K562 (cell line): ENCODE data around the gene CBY3. TPM values are rescaled to one million over a fixed set of nuclear protein-coding genes. Genes with fewer than 3 reads are reported as not detected.

Experiments
- ATAC-seq: fragments of 200-7000 bp; cut with Tn5 transposase; 3 replicates; pipeline ENCODE4 v1.9.1; 2020; ENCODE audit warnings: moderate library complexity
- BruUV-seq: library from RNA; stranded (reverse); fragments of 400-500 nt; replicated peaks from 2 replicates; lab custom pipeline; 2021; lab: Mats Ljungman, UMichigan
- CTCF ChIA-PET: fragments of 300-600 bp; formaldehyde crosslinking; extraction: SDS; loops from one replicate; lab custom pipeline; 2021; ENCODE audit warnings: low intra/inter-chr PET ratio; lab: Yijun Ruan, JAX
- POLR2A ChIA-PET: fragments of 300-600, 350-650 bp; sonication (Branson Sonifier 250); formaldehyde crosslinking; extraction: SDS; loops from one replicate; lab custom pipeline; 2021; ENCODE audit warnings: antibody characterized with exemption, inconsistent platforms; lab: Yijun Ruan, JAX
- DNase-seq, 4 experiments: peaks; one replicate each; pipeline versions ENCODE4 v3.0.0 to v3.0.0-alpha.2; 2011 to 2018; ENCODE audit warnings: low spot score in 3 of 4, mixed read lengths in 3 of 4; ENCODE audit errors: extremely low read depth in 1 of 4
- FAIRE-seq: peaks from 2 replicates; lab custom pipeline; 2011; peaks lifted over from hg19 to GRCh38; lab: Jason Lieb, UNC
- H2AFZ ChIP-seq: 2 replicates; pipeline ENCODE4 v1.6.0; 2011; ENCODE audit warnings: low read depth, low read length, control low read depth, inconsistent platforms
- H3K27ac ChIP-seq: fragments of 200-600 bp; 3 replicates; pipeline ENCODE4 v1.8.0; 2011; ENCODE audit warnings: low read depth, mild to moderate bottlenecking, control low read depth, inconsistent platforms, low read length, moderate library complexity, mixed read lengths; ENCODE audit errors: extremely low read depth
- H3K27me3 ChIP-seq, 2 experiments: fragments of 300-600 bp in 1 of 2; 2 replicates in 1 of 2; 3 replicates in 1 of 2; pipeline versions ENCODE4 v1.6.0 to v1.8.0; 2011; ENCODE audit warnings: inconsistent platforms in 2 of 2, low read length in 2 of 2, mild to moderate bottlenecking in 1 of 2, mixed read lengths in 1 of 2, moderate library complexity in 1 of 2; ENCODE audit not compliant: control insufficient read depth in 2 of 2, insufficient read depth in 2 of 2
- H3K36me3 ChIP-seq: fragments of 300-600 bp; 3 replicates; pipeline ENCODE4 v1.8.0; 2011; ENCODE audit warnings: mild to moderate bottlenecking, low read length, inconsistent platforms; ENCODE audit not compliant: control insufficient read depth, insufficient read depth
- H3K4me1 ChIP-seq, 2 experiments: fragments of 200-600 bp in 1 of 2; replicated peaks in 1 of 2; 2 replicates in 1 of 2; 3 replicates in 1 of 2; pipeline versions ENCODE4 v1.5.1 to v1.8.0; 2011; ENCODE audit warnings: inconsistent platforms in 2 of 2, low read length in 2 of 2, mild to moderate bottlenecking in 1 of 2, mixed read lengths in 1 of 2, moderate library complexity in 1 of 2; ENCODE audit not compliant: control insufficient read depth in 2 of 2, insufficient read depth in 2 of 2
- H3K4me2 ChIP-seq: 2 replicates; pipeline ENCODE4 v1.6.1; 2011; ENCODE audit warnings: low read length, control low read depth, inconsistent platforms, mixed read lengths; ENCODE audit not compliant: insufficient read depth
- H3K4me3 ChIP-seq: fragments of 200-600 bp; sonication (generic), shearing (Covaris generic); 2 replicates; pipeline ENCODE4 v1.5.1; 2016; ENCODE audit warnings: control low read depth, inconsistent platforms
- H3K79me2 ChIP-seq: fragments of 200-600 bp; 3 replicates; pipeline ENCODE4 v1.8.0; 2011; ENCODE audit warnings: low read length, inconsistent platforms; ENCODE audit not compliant: control insufficient read depth, insufficient read depth
- H3K9ac ChIP-seq, 2 experiments: 2 replicates each; pipeline versions ENCODE4 v1.6.0 to v1.6.1; 2011; ENCODE audit warnings: low read depth in 2 of 2, low read length in 2 of 2, control low read depth in 1 of 2, inconsistent platforms in 1 of 2, mild to moderate bottlenecking in 1 of 2, mixed read lengths in 1 of 2; ENCODE audit not compliant: insufficient read depth in 1 of 2
- H3K9me1 ChIP-seq: one replicate; pipeline ENCODE4 v1.6.0; 2011; ENCODE audit warnings: inconsistent platforms, mild to moderate bottlenecking, low read length, moderate library complexity; ENCODE audit not compliant: control insufficient read depth, insufficient read depth
- H3K9me3 ChIP-seq: replicated peaks from 2 replicates; pipeline ENCODE4 v1.5.1; 2011; ENCODE audit warnings: low read depth, low read length, inconsistent platforms; ENCODE audit not compliant: control insufficient read depth, insufficient read depth
- H4K20me1 ChIP-seq: replicated peaks from 2 replicates; pipeline ENCODE4 v1.6.1; 2011; ENCODE audit warnings: low read length, inconsistent platforms, mixed read lengths; ENCODE audit not compliant: control insufficient read depth, insufficient read depth
- CEBPB ChIP-seq: fragments of 450-650 bp; IDR thresholded peaks from 2 replicates; pipeline ENCODE4 v1.6.1; 2016; ENCODE audit warnings: missing genetic modification characterization, missing compliant biosample characterization
- MEIS2 ChIP-seq: fragments of 450-650 bp; IDR thresholded peaks from 2 replicates; pipeline ENCODE4 v1.6.1; 2014; ENCODE audit warnings: mild to moderate bottlenecking; ENCODE audit not compliant: partially characterized antibody
- PBX2 ChIP-seq, 2 experiments: IDR thresholded peaks in 1 of 2; conservative IDR thresholded peaks in 1 of 2; 2 replicates each; pipeline ENCODE4 v1.6.1; 2016; ENCODE audit warnings: low read depth in 2 of 2, mild to moderate bottlenecking in 1 of 2, missing compliant biosample characterization in 1 of 2, missing genetic modification characterization in 1 of 2, moderate library complexity in 1 of 2
- PKNOX1 ChIP-seq: fragments of 450-650 bp; IDR thresholded peaks from 2 replicates; pipeline ENCODE4 v1.6.1; 2016
- RAD21 ChIP-seq, 2 experiments: fragments of 250-450 bp in 1 of 2; fragments of 450-650 bp in 1 of 2; sonication (Bioruptor Pico) in 1 of 2; formaldehyde crosslinking in 1 of 2; IDR thresholded peaks in 1 of 2; conservative IDR thresholded peaks in 1 of 2; 2 replicates each; pipeline versions ENCODE4 v1.4.0 to v1.8.0; 2020 to 2022; ENCODE audit warnings: mild to moderate bottlenecking in 2 of 2, moderate library complexity in 1 of 2
- TAF9B ChIP-seq: fragments of 450-650 bp; IDR thresholded peaks from 2 replicates; pipeline ENCODE4 v1.6.1; 2018; ENCODE audit warnings: mild to moderate bottlenecking; ENCODE audit not compliant: partially characterized antibody
- WGBS: fragments of 100-300 bp; shearing (Covaris generic); methylation state at CpG from one replicate; pipeline ENCODE4 v1.1.6; 2016; ENCODE audit warnings: low coverage, mixed read lengths; ENCODE audit not compliant: insufficient coverage; ENCODE audit errors: missing lambda C conversion rate; 5-methylcytosine and 5-hydroxymethylcytosine counted together
- in situ Hi-C: fragments of 300-500 bp; cut with MboI; formaldehyde crosslinking; loops from 4 replicates; pipeline ENCODE4 v1.15.0; 2018; ENCODE audit warnings: inconsistent platforms, mixed read lengths
- intact Hi-C: fragments of 100-400 bp; cut with micrococcal nuclease; formaldehyde crosslinking; loops from 2 replicates; pipeline ENCODE4 v1.14.2; 2022
- polyA plus RNA-seq, 8 experiments: library from polyadenylated mRNA; depleted of rRNA in 4 of 8; stranded (reverse) in 5 of 8; unstranded in 3 of 8; fragments of >200 nt; fragmentation: Nextera tagmentation in 2 of 8; fragmentation: Illumina TruSeq in 1 of 8; extraction: Ambion mirVana in 2 of 8; extraction: Trizol in 1 of 8; gene quantifications; 2 replicates each; pipeline versions ENCODE4 v1.2.1 to v1.2.3, GENCODE V29; 2011 to 2014; ENCODE audit warnings: inconsistent platforms in 1 of 8, missing spikeins in 1 of 8
- total RNA-seq, 7 experiments: library from RNA; depleted of rRNA in 6 of 7; stranded (reverse); fragments of >200 nt in 6 of 7; fragmentation: Illumina TruSeq in 2 of 7; extraction: Trizol in 2 of 7; gene quantifications; 2 replicates each; pipeline versions ENCODE4 v1.2.1 to v1.2.3, GENCODE V29; 2011 to 2021; ENCODE audit warnings: low replicate concordance in 1 of 7

The CBY3 gene
- total and polyA plus RNA-seq, 9 of the 15 experiments (the other 6 are each of a cell fraction or from before 2014, with no cell fraction given), result not detected

- Histone ChIP-seq H3K27ac (no peak overlapping the region), H3K36me3 (peaks cover 69% of the 10 kb centered on the region), H4K20me1 (no peaks in the 10 kb centered on the region), H3K4me3 (no peak overlapping the region), H3K4me1 (peaks cover 13 to 18% of the 10 kb centered on the region in 2 experiments), H3K4me2 (no peak overlapping the region), H3K9ac (no peak overlapping the region), H3K79me2 (peaks cover 21% of the 10 kb centered on the region), H2AFZ (no peak overlapping the region), H3K9me1 (no peaks in the 10 kb centered on the region), H3K9me3 (no peaks in the 10 kb centered on the region), H3K27me3 (no peaks in the 10 kb centered on the region)
- DNase-seq, result no peak
- 57% methylated on average over 3 of the region's 3 CpGs for WGBS
- BruUV-seq, result no TSS peak
- ChIA-PET POLR2A (interaction anchor here (0.6 to 2.7 kb wide), 6 partner anchors 9 to 48 kb away, joined by 3 to 14 read pairs (median 6); no protein-coding TSS in a partner anchor), CTCF (no interaction called here)
- intact Hi-C loops (no loop called here), in situ Hi-C loops (no loop called here)
- TF ChIP-seq CEBPB, result peak; percentile 44
- no peak for TF ChIP-seq TAF9B
- peak; percentile 25 for TF ChIP-seq MEIS2
- no peak for TF ChIP-seq PBX2 (CRISPR knock-in tag; IDR thresholded peaks at IDR 0.05; ENCODE audit: low read depth)
- peak; percentile 50; the same call in 1 of the 2 replicates for TF ChIP-seq PBX2 (tag; conservative IDR thresholded peaks at IDR 0.05; ENCODE audit: low read depth)
- TF ChIP-seq PKNOX1, result peak; percentile 25; the same call in 1 of the 2 replicates
- TF ChIP-seq RAD21 (CRISPR knock-in tag; conservative IDR thresholded peaks at IDR 0.05 in 1 of 2, IDR thresholded peaks at IDR 0.05 in 1 of 2), result no peak
- no peak for ATAC-seq
- no peak for FAIRE-seq
These were observed 48.9 kb upstream of the CBY3 start for GRCh38 chr5:179729727-179730126.
